ENCODE measurements around the gene VPS52.

The VPS52 gene, protein sequence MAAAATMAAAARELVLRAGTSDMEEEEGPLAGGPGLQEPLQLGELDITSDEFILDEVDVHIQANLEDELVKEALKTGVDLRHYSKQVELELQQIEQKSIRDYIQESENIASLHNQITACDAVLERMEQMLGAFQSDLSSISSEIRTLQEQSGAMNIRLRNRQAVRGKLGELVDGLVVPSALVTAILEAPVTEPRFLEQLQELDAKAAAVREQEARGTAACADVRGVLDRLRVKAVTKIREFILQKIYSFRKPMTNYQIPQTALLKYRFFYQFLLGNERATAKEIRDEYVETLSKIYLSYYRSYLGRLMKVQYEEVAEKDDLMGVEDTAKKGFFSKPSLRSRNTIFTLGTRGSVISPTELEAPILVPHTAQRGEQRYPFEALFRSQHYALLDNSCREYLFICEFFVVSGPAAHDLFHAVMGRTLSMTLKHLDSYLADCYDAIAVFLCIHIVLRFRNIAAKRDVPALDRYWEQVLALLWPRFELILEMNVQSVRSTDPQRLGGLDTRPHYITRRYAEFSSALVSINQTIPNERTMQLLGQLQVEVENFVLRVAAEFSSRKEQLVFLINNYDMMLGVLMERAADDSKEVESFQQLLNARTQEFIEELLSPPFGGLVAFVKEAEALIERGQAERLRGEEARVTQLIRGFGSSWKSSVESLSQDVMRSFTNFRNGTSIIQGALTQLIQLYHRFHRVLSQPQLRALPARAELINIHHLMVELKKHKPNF

DNA sequence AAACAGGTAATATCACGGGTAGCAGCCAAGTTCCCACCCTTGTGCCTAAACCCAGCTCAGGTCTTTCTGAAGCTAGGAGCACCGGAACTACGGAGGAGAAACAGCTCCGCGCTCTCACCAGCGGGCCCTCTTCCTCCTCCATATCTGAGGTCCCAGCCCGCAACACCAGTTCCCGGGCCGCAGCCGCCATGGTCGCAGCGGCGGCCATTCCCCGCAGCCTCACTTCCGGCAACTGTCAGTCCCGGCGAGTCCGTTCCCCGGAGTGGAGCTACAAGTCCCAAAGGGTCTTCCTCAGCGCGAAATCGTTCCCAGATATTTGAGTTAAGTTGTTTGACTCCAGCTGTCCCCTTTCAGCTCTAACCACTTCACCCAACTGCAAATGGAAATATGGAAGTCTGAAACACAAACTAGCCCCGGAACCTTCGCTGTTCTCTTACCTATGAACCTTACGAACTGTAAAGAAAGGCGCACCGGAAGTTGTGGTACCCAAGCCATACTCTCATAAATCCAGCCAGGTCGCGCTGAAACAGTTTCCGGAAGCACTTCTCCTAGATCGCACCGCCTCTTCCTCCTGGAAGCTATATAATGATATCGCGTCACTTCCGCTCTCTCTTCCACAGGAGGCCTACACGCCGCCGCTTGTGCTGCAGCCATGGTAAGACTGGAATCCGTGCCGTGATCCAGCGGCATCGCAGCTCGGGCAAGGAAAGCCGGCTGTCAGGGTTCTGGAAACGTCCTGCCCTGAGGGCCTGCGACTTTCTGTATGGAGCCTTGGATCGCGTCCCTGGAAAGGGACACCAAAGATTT lies at the start of gene VPS52, which contains the start of gene RPS18:
Gene VPS52, minus strand, starts transcription at position 409 of the 807 bp plus-strand sequence. Its CDS starts 201 bp downstream, at position 208.
Gene RPS18, plus strand, starts transcription at position 608 of the 807 bp plus-strand sequence. Its CDS starts 45 bp downstream, at position 653.
- DNase-seq = peak; percentile 97

DNA sequence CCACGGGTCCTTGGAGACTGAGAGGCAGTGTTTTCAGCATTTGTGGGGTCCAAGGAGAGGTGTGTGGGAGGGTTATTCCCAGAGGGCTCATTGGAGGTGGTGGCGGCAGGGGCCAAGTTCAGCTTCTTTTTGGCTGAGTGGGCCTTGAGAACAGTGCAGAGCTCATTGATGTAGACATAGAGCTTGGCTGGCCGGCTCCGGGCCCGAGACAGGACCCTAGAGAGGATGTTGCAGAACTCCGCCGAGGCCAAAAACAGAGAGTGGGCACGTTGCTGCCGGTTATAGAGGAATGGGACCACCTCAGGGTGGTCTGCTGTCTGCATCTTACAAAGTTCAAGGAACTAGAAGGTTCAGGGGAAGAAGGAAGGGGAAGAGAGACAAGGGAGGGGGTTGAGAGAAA lies 49.6 kb upstream of the VPS52 start:
- no peak for DNase-seq

DNA sequence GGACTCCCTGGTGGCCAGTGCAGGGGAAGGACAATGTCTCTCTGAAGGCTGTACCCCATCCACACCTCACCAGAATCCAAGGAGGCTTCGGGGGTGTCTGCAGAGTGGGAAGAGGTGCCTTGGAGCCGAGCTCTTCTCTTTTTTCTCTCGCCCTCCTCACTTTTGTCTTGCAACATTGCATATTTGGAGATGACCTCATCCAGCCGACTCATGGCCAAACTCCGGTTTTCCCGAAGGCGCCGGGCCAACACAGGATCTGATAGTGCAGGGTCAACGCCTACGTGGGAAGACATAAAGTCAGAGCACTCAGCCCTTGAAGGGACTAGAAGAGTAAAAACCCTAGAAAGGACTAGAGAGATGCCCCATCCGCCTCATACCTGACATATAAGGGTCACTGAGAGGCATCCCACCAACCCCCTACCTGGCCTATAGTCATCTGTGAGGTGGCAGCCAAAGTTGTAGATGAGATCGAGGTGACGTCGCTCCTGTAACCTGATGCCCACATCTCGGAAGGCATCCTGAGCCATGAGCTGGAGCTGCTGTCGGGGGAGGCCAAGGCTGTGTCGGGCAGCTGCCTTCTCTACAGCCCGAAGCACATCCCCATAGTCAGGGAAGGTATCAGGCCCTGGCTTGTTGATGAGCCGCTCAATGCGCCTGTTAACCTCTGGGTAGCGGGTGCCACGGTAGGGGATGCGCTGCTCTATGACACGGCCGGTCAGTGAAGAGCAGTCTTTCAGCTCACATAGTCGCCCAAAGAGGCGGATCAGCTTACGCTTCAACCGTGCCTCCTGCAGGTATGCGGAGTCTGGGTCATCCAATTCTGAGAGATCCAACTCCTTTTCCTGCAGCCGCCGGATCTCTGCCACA lies 48.9 kb upstream of the VPS52 start:
- DNase-seq = no peak

DNA sequence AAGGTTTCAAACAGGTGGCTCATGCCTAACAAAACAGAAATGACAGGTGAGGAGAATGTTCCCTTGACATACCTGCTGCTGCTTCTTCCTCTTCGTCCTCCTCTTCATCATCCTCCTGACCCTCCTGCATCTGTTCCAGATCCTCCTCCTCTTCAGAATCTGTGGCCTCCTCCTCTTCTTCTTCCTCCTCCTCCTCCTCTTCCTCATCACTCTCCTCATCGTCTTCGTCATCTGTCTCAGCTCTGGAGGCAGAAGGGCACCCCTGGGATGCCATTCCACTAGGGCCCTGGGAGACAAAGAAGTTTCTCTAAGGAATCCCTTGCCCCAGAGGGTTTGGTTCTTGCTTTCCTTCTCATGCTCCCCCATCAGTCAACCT lies 48.3 kb upstream of the VPS52 start:
- no peak for DNase-seq

DNA sequence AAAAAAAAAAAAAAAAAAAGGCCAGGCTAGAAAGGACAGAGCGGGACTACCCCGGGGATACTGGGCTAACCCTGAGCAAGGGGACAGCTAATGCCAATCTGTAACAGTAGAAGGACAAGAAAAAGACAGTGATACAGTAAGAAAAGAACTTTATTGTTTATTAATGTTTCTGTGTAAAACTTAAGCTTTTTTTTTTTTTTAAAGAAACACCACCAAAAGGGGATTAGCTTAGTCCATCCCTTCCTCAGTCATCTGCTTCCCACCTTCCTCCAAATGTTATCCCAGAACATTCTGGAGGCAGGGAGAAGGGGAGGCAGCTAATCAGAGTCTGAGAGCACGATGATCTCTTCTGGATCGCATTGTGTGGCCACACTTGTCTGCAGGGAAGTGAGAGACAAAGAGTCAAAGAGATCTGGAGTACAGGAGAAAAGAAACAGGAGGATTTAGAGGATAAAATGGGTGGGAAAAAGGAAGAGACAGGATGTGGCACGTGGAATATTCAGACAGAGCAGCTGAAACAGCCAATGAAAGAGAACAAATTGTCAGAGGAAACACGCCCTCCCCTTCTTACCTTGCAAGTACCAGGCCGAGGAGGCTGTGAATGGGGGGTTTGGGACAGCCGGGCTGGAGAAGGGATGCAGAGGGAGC lies 46.9 kb upstream of the VPS52 start:
- DNase-seq = no peak

DNA sequence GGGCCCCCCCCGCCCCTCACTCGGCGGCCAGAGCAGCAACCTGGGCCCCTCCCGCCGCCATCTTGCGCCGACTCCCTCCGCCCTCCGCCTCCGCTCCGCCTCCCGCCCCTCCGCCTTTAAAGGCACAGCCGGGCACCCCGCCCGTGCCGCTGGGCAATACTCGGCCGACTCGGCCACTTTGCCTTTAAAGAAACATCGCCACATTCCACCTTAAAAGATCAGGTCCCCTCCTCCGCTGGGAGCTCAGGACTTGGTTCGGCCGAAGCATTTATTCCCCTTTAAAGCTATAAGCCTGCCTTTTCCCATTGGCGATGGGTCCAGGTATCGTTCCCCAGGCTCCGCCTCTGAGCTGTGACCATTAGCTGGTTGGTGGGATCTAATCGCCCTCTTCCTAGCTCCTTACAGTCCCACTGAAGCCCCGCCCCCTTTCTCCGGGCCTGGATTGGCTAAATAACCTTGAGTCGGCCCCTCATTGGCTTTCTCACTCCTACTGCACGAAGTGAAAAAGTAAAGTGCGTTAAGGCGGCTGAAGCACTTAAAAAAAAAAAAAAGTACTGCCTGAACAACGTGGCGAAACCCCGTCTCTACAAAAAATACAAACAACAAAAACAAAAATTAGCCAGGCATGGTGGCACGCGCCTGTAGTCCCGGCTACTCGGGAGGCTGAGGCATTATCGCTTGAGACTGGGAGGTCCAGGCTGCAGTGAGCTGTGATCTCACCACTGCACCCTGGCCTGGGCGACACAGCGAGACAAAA lies 46.2 kb upstream of the VPS52 start, which contains the start of gene ZBTB22:
Gene ZBTB22, minus strand, starts transcription at position 76 of the 757 bp plus-strand sequence. CDS start 828 bp downstream, outside the sequence.
- peak; percentile 97 for DNase-seq

DNA sequence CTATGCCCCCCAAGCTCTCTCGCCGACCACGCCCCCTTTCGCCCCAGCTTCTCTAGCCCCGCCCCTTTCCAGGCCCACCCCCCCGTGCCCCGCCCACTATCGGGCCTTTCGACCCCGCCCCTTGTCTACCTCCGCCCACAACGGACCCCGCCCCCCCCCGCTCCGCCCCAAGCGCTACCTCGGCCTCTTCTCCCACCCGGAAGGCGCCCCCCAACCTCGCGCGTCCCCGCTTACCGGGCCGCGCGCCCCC lies 45.7 kb upstream of the VPS52 start:
- no peak for DNase-seq

DNA sequence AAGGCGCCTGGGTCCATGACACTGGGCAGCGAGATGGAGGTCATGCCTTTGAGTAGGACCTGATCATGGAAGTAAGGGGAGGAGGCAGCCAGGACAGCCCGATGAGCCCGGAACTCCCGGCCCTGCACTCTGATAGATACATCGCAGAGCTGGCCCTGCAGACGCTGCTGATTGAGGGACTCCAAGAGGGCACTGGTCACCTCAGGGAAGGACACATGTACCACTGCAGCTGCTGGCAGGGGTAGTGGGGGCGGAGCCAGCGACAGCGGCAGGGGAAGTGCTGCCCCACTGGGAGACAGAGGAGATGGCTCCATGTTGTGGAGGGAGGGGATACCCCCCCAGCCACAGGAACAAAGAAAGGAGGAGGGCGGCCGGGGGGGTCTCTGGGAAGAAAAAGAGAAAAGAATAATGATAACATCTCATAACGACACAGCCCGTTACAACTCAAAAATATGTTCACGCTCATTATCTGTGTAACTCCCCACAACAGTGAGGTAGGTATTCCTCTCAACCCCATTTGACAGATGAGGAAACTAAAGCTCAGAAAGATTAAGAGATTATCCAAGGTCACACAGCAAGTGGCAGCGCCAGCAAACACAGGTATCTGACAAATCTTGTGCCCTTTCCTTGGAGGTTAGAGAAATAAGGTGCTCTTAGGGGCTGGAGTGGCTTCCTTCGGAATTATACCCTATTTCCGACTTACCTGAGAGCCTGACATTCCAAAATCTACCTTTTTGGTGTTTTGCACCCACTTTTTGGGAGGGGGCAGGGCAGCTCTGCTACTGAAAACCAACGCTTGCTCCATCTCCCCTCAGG lies 45.1 kb upstream of the VPS52 start:
- DNase-seq = no peak

DNA sequence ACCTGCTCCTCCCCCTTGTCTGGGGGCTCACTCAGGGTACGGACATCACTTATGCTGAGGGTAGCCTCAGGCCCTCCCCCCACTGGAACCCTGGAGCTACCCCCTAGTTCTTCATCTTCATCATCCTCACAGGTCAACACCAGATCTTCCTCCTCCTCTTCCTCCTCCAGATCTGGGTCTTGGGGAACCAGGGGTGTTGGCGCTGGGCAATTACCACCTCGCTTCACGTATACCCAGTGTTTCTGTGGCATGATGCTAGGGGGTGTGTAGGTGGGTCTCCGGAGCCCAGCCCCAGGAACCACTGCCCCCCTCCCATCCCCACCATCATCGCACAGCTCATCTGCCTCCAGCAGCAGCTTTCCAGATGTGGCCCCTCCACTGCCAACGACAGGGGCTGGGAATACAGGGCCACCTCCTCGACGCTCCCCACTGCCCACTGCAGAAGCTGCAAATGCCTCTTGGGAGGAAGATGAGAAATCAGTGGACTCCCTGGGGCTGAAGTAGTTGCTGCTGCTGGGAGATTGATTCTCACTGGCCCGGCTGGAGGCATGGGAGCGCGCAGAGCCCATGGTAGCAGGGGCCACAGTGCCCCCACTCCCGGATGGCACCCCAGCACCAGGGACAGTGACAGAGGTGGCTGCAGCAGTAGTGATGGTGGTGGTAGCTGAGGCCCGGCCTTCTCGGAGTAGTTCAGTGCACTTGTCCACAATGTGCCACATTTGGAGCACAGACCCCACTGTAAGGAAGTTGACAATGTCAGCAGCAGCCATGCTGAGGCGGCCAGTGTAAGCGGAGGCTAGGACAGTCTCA lies 44.3 kb upstream of the VPS52 start:
- no peak for DNase-seq

DNA sequence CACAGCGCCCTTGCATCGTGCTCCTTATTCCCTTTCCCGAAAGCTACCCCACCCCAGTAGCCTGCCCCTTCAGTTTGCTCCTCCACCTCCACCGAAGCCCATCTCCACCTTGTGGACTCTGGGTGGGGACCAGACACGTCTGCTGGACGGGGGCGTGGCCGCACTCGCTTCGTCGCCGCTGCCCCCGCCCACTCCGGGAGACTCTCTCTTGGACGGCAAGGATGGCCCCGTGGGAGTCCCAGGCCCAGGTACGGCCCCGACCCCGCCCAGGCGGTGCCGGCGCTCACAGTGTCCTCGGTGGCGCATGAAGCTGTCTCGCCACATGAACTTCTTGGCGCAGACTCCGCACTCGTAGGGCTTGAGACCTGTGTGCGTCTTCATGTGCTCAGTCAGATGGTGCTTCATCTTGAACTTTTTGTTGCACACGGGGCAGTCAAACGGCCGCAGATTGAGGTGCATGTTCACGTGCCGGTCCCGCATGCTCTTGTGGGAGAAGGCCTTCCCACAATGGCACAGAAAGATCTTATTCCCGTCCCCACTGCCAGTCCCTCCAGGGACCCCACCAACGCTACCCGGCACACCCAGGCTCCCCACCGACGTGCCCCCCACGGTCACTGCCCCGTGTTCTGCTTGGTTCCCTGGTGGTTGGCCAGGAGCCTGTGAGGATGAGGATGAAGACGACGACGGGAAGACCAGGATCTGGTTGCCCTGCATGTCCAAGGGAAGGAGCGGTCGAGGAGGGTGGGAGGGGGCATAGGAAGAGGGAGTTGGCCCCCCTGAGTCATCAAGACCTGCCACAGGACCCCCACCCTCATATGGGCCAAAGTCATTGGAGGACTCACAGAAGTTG lies 43.5 kb upstream of the VPS52 start:
- DNase-seq = peak; percentile 33

DNA sequence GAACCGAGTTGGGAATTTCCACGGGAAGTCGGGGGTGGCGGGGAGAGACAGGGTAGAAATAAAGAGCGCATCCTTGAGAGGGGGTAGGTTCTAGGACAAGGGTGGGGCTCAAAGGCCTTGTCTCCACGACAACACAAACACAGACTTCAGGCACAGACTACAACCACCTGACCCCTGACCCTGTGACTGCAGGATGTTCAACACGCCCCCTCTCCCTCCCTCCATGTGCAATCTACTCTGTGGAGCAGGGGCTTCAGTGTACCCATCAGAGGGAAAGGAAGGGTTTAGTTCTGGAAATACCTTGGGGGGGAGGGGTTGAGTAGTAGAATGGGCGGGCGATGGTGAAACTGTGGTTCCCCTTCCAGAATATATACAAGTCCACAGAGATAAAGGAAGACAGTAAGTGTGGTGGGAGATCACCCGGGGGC lies 42.9 kb upstream of the VPS52 start:
- peak; percentile 92 for DNase-seq

DNA sequence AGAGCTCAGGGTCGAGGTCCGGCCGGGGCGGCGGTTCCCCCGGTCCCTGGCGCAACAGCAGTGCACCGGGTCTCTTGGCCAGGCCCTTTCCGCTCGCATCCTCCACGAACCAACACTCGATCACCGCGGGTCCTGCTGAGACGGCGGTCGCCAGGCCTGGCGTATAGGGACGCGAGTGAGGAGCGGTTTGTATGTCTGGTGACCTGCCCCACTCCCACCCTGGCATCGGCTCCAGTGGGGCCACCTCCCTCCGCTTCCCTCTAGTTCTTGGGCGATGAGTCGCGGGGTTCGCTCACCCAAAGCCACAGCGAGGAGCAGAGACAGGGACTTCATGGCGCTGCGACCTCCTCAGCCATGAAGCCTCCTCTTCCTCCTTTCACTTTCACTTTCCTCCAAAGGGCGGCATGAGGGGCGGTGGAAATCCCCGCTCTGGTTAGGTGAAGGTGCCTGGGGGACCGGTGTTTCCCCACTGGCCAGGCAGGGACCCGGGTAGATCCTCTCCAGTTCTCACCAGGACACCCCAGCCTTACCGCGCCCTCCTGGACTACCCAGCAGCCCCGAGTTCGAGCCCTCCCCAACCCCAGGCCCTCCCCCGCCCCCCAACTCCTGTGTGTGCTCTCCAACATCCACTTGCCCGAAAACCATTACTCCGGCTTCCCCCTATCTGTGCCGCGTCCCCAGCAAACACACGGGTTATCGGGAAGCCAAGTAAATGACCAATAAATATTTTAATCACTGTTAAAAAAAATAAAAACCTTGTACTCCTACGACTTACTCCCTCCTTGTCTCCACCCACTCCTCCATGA lies 42.2 kb upstream of the VPS52 start, which contains the start of gene TAPBP:
Gene TAPBP, minus strand, starts transcription at position 370 of the 806 bp plus-strand sequence. Its CDS starts 37 bp downstream, at position 333.
- DNase-seq = peak; percentile 94

DNA sequence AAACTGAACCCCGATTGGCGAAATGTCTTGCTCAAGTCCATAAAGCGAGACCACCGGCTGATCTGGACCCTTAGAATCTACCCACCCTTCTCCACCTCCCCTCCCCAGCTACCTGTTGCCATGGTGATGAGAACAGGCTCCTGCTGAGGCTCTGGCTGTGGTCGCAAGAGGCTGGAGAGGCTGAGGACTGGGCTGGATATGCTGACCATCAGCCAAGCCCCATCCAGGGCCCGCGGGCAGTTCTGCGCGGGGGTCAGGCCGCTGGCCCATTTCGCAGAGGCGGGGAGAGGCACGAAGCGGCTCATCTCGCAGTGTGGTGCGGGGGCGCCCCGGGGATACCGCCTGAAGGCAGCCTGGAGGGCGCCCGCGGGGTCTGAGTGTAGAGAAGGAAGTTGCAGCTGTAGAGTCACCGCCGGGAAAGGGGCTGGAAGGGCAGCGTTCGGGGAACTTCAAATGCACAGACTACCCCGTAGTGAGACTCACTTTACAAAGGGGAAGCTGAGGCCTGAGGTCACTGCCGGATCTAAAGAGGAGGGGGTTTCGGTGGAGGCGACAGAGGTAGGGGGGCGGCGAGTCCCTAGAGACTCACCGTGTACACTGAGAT lies 41.5 kb upstream of the VPS52 start:
- peak; percentile 43 for DNase-seq

DNA sequence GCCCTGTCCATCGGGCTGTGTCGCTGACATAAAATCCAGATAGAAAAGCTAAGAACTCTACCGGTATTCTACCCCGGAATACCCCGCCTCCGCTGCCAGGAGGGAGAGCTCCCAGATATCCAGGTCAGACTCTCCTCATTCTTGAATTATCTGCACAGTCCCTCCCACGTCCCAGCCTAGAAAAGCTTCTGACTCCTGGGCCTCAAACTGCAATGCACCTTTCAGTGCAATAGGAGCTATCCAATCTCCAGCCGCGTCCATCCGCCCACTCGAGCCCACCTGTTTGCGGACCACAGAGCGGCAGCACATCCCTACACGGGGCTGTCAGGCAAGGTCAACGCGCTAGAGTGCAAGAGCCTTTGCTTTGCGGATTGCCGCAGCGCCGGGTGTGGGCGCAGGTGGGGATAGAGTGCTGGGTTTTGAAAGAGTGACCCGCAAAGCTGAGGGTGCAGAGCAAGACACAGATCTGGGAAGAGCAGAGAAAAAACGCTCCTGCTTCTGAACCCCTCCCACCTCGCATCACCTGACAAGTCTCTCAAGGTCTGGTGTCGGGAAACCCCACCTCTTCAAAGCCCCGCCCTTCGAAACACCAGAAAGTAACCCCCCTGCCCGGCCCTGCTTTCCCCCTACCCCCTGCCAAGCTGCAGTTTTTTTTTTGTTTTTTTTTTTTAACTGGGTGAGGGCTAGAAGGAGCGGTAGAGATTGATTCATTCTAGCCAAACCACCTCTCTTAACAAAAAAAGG lies 40.9 kb upstream of the VPS52 start:
- DNase-seq = peak; percentile 94

DNA sequence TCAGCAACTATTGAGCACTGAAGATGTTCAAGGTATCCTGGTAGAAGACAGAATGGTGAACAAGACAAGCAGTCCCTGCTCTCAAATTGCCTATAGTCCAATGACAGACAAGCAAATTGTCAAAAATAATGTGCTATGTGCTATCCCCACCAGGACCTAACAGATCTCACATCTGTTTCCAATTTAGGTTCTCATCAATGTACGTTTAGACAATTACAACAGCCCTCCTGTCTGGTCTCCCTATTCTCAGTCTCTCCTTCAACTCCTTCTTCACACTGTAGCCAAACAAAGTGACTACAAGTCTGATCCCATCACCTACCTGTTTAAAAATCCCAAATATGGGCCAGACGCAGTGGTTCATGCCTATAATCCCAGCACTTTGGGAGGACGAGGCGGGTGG lies 34.7 kb upstream of the VPS52 start:
- DNase-seq = no peak

DNA sequence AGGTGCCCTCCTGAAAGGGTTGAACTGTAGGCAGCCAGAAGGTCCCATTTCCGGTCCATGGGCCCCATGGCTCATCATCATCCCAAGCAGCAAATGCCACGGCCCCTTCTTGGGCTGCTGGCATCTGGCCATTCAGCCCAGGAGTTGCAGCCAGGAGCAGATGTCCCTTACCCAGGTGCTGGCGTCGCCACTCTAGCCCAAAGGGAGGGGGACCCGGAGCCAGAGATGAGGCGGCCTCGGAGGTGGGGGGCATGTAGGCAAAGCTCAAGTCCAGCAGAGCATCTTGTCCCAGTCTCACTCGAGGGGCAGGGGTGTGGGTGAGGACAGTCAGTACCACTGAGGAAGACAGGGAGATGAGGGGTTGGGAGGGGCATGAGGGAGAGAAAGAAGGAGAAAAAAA lies 33.4 kb upstream of the VPS52 start:
- no peak for DNase-seq
